ENCODE results near the gene LMO3.

The LMO3 gene

GRCh38 chr12:16587110-16587453 lies 18.9 kb downstream of the LMO3 start:
- peaks cover 6% of the 10 kb centered on the region for H3K9me3 Mint-ChIP-seq
- no peaks in the 10 kb centered on the region for H3K36me3 Mint-ChIP-seq
- H3K4me1 Mint-ChIP-seq, result no peaks in the 10 kb centered on the region
- ATAC-seq (ENCODE audit: low read depth) (no peak), DNase-seq (ENCODE audit: low spot score in 2 of 2) (no peak)
- no peak overlapping the region for H3K27ac Mint-ChIP-seq
- no peaks in the 10 kb centered on the region for H3K27me3 Mint-ChIP-seq
- H3K4me3 Mint-ChIP-seq, result no peak overlapping the region

- Mint-ChIP-seq H3K36me3 (no peaks in the 10 kb centered on the region), H3K4me3 (no peak overlapping the region)
- no peak for DNase-seq (ENCODE audit: low spot score in 2 of 2)
Observed at GRCh38 chr12:16586350-16587109, 19.4 kb downstream of the LMO3 start.

DNA sequence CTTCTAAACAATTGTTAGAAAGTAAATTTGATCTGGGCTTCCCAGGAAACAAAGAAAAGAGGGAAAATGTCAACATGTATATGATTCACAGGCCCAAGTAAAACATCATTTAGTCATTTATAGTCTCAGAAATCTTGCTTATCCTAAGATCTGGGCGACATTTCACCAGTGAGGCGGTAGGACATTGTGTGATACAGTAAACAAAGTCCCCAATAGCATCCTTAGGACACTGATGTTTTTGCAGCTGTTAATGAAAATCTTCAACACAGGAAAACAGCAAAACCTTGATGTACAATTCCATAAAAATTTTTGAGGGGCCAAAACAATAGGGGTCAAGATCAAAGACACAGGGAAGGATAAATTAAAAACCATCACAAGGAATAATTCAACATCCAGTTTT lies 20.2 kb downstream of the LMO3 start:
- no peaks in the 10 kb centered on the region for H3K36me3 Mint-ChIP-seq
- no peaks in the 10 kb centered on the region for H3K27me3 Mint-ChIP-seq
- no peak for ATAC-seq (ENCODE audit: low read depth)
- H3K4me3 Mint-ChIP-seq, result no peak overlapping the region
- no peaks in the 10 kb centered on the region for H3K4me1 Mint-ChIP-seq
- peaks cover 6% of the 10 kb centered on the region for H3K9me3 Mint-ChIP-seq
- no peak for DNase-seq (ENCODE audit: low spot score in 2 of 2)
- no peak overlapping the region for H3K27ac Mint-ChIP-seq

More at GRCh38 chr12:16586350-16587109, 19.4 kb downstream of the LMO3 start:
- H3K4me1 Mint-ChIP-seq, result no peaks in the 10 kb centered on the region
- no peak for ATAC-seq (ENCODE audit: low read depth)
- H3K27me3 Mint-ChIP-seq, result no peaks in the 10 kb centered on the region
- peaks cover 6% of the 10 kb centered on the region for H3K9me3 Mint-ChIP-seq
- no peak overlapping the region for H3K27ac Mint-ChIP-seq

DNA sequence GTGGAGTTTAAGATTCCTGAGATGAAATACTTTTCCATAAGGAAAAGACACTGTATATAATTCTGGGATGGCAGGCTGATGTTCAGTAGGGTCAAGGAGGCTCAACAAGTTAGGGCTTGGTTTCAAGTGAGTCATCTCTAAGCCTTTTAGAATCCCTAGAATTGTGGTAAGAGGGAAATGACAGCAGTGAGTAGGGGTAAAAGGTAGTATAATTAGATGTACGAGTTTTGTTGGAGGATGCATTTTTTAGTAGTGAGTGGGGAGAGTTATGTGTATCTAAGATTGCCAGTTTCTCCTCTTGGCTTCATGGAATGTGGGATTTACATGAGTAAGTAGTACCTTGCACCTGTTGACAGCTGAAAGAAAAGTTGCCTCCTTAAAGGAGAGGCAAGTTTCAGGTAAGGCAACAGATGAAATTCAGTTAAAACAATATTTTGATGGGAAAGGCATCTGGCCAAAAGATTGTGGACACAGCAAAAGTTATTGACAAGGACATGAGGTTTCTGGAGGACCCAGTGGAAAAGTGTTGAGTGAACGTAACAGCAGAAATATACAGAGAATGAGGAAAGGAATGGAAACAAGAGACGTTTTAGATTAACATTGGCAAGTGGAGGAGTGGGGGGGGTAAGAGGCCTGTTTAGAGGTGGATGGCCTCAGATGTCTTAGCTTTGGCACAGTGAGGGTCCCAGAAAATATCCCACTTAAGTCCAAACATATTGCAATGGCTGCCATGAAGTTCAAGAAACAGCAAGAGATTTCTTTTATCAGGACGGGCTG lies 21.8 kb downstream of the LMO3 start:
- no peak for ATAC-seq (ENCODE audit: low read depth)
- H3K27ac Mint-ChIP-seq, result no peak overlapping the region
- no peaks in the 10 kb centered on the region for H3K36me3 Mint-ChIP-seq

GRCh38 chr12:16581416-16581815 lies 24.5 kb downstream of the LMO3 start:
- H3K36me3 Mint-ChIP-seq, result no peaks in the 10 kb centered on the region
- no peak for ATAC-seq (ENCODE audit: low read depth)
- no peak for DNase-seq (ENCODE audit: low spot score in 2 of 2)
- no peaks in the 10 kb centered on the region for H3K27me3 Mint-ChIP-seq
- no peak overlapping the region for H3K27ac Mint-ChIP-seq
- peaks cover 6% of the 10 kb centered on the region for H3K9me3 Mint-ChIP-seq
- H3K4me1 Mint-ChIP-seq, result no peaks in the 10 kb centered on the region
- H3K4me3 Mint-ChIP-seq, result no peak overlapping the region

More for the DNA sequence above, 21.8 kb downstream of the LMO3 start:
- Mint-ChIP-seq H3K4me1 (no peaks in the 10 kb centered on the region), H3K27me3 (no peaks in the 10 kb centered on the region), H3K9me3 (peaks cover 6% of the 10 kb centered on the region), H3K4me3 (no peak overlapping the region)
- no peak for DNase-seq (ENCODE audit: low spot score in 2 of 2)

- ATAC-seq (ENCODE audit: low read depth) (no peak), DNase-seq (ENCODE audit: low spot score in 2 of 2) (no peak)
- Mint-ChIP-seq H3K36me3 (no peaks in the 10 kb centered on the region), H3K27me3 (no peaks in the 10 kb centered on the region), H3K9me3 (peaks cover 7% of the 10 kb centered on the region), H3K4me3 (no peak overlapping the region), H3K27ac (no peak overlapping the region), H3K4me1 (no peaks in the 10 kb centered on the region)
Observed at GRCh38 chr12:16579041-16579440, 26.9 kb downstream of the LMO3 start.

GRCh38 chr12:16573398-16574077 lies 32.4 kb downstream of the LMO3 start:
- Mint-ChIP-seq H3K4me3 (no peak overlapping the region), H3K36me3 (no peaks in the 10 kb centered on the region), H3K27ac (no peak overlapping the region), H3K9me3 (peaks cover 1% of the 10 kb centered on the region), H3K27me3 (no peaks in the 10 kb centered on the region), H3K4me1 (no peaks in the 10 kb centered on the region)
- no peak for ATAC-seq (ENCODE audit: low read depth)
- DNase-seq (ENCODE audit: low spot score in 2 of 2), result no peak

DNA sequence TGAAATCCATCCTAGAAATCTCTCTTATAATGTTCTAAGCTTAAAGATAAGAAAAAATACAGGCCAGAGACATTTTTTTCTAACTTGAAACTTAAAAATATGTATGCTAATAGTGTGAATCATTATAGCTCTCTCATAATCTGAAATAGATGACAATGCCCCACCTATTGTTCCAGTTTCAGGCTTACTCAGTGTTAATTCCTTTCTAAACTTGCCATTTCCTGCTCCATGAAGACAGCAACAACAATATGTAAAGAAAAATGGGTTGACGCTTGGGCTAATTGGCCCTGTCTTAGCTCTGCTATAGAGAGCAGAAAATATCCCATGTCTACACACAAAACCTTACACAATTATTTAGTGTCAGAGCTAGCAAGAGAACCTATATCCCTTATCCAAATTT lies 37.1 kb downstream of the LMO3 start:
- H3K9me3 Mint-ChIP-seq, result peaks cover 3% of the 10 kb centered on the region
- H3K4me1 Mint-ChIP-seq, result no peaks in the 10 kb centered on the region
- no peak for ATAC-seq (ENCODE audit: low read depth)
- no peak overlapping the region for H3K27ac Mint-ChIP-seq
- DNase-seq (ENCODE audit: low spot score in 2 of 2), result no peak
- no peak overlapping the region for H3K4me3 Mint-ChIP-seq
- H3K27me3 Mint-ChIP-seq, result no peaks in the 10 kb centered on the region
- H3K36me3 Mint-ChIP-seq, result no peaks in the 10 kb centered on the region

- peaks cover 3% of the 10 kb centered on the region for H3K9me3 Mint-ChIP-seq
- H3K36me3 Mint-ChIP-seq, result no peaks in the 10 kb centered on the region
- ATAC-seq (ENCODE audit: low read depth) (no peak), DNase-seq (ENCODE audit: low spot score in 2 of 2) (no peak)
- no peaks in the 10 kb centered on the region for H3K27me3 Mint-ChIP-seq
- no peak overlapping the region for H3K27ac Mint-ChIP-seq
- no peak overlapping the region for H3K4me3 Mint-ChIP-seq
- no peaks in the 10 kb centered on the region for H3K4me1 Mint-ChIP-seq
Observed at GRCh38 chr12:16564675-16565074, 41.3 kb downstream of the LMO3 start.

DNA sequence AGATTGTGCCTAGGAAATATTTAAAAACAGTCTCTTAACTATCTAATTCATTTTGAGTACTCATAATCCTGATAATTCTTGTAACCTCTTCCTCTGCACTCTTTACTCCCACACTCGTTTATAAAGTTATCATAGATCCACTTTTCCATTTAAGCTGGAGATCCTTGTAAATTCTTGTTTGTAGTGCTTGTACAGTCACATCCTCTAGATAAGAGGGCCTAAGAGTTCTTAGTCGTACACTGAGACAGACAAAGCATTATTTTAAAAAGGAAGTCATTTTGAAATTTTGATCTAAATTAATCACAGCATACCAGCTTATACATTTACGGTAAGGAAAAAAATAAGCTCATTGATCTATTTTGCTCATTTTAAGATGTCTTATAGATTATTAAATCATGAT lies 42.5 kb downstream of the LMO3 start:
- ATAC-seq (ENCODE audit: low read depth), result no peak

DNA sequence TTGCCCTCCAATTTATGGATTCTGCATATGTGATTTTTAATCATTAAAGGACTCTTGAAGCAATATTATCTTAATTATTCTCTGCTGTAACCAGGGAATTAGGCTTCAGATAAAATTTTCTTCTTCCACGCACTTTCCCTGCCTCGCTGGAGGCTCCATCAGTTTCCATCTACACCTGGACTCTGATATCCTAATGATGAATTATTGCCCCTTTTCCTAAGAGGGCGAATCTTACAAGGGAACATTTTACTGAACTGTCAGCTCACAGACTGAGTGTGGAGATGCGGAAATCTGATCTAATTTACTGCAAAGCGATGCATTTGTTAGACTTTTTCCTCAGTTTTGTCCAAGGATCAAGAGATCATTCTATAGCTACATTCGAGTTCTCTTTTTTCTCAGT lies 43.0 kb downstream of the LMO3 start:
- DNase-seq (ENCODE audit: low spot score in 2 of 2) (no peak), ATAC-seq (ENCODE audit: low read depth) (no peak)
- Mint-ChIP-seq H3K36me3 (no peaks in the 10 kb centered on the region), H3K4me1 (no peaks in the 10 kb centered on the region), H3K4me3 (no peak overlapping the region), H3K27me3 (no peaks in the 10 kb centered on the region), H3K27ac (no peak overlapping the region), H3K9me3 (peaks cover 3% of the 10 kb centered on the region)

More for the DNA sequence above, 42.5 kb downstream of the LMO3 start:
- DNase-seq (ENCODE audit: low spot score in 2 of 2), result no peak
- peaks cover 3% of the 10 kb centered on the region for H3K9me3 Mint-ChIP-seq
- no peaks in the 10 kb centered on the region for H3K4me1 Mint-ChIP-seq
- H3K27me3 Mint-ChIP-seq, result no peaks in the 10 kb centered on the region
- H3K27ac Mint-ChIP-seq, result no peak overlapping the region
- H3K36me3 Mint-ChIP-seq, result no peaks in the 10 kb centered on the region
- H3K4me3 Mint-ChIP-seq, result no peak overlapping the region

DNA sequence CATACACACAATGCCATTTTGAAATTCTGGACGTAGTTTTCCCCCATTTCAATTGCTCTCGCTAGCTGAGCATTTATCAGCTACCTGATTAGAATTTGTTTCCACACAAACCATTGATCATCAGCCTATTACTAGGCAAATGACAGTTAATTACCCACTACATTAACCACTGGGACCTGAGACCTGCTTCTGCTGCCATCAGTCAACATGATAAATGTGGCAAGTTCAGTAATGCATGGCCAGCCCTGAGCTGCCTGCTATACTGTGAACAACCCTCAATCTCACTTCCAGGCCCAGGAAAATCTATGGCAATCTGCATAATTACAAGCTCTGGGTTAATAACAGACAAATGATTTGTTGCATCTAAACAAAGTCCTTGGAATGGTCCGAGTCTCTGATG lies 43.5 kb downstream of the LMO3 start:
- Mint-ChIP-seq H3K36me3 (no peaks in the 10 kb centered on the region), H3K27me3 (no peaks in the 10 kb centered on the region), H3K4me1 (no peaks in the 10 kb centered on the region), H3K9me3 (peaks cover 3% of the 10 kb centered on the region), H3K27ac (no peak overlapping the region), H3K4me3 (no peak overlapping the region)
- DNase-seq (ENCODE audit: low spot score in 2 of 2), result no peak
- ATAC-seq (ENCODE audit: low read depth), result no peak

- no peak overlapping the region for H3K27ac Mint-ChIP-seq
- no peak for DNase-seq (ENCODE audit: low spot score in 2 of 2)
- H3K36me3 Mint-ChIP-seq, result no peaks in the 10 kb centered on the region
- peaks cover 3% of the 10 kb centered on the region for H3K9me3 Mint-ChIP-seq
- H3K27me3 Mint-ChIP-seq, result no peaks in the 10 kb centered on the region
- H3K4me3 Mint-ChIP-seq, result no peak overlapping the region
- ATAC-seq (ENCODE audit: low read depth), result no peak
- no peaks in the 10 kb centered on the region for H3K4me1 Mint-ChIP-seq
Observed at GRCh38 chr12:16560273-16560672, 45.7 kb downstream of the LMO3 start.

GRCh38 chr12:16555630-16556029 lies 50.3 kb downstream of the LMO3 start:
- H3K4me3 Mint-ChIP-seq, result no peak overlapping the region
- H3K4me1 Mint-ChIP-seq, result no peaks in the 10 kb centered on the region
- no peak for ATAC-seq (ENCODE audit: low read depth)
- H3K9me3 Mint-ChIP-seq, result peaks cover 4% of the 10 kb centered on the region
- no peaks in the 10 kb centered on the region for H3K36me3 Mint-ChIP-seq
- no peak for DNase-seq (ENCODE audit: low spot score in 2 of 2)
- no peaks in the 10 kb centered on the region for H3K27me3 Mint-ChIP-seq
- no peak overlapping the region for H3K27ac Mint-ChIP-seq
